Immature natural killer cell (primary cell): ENCODE data around the gene ROBO1. TPM values are rescaled to one million over a fixed set of nuclear protein-coding genes. Genes with fewer than 3 reads are reported as not detected.
"Not testable (repeated sequence)": the region's sequence is repeated elsewhere in the genome, so short reads cannot be mapped to it uniquely, and the experiment has no call there.

Experiments
- DNase-seq, 3 donors: peaks; one replicate each; pipeline ENCODE4 v3.0.0; 2022; ENCODE audit warnings: mixed read lengths in 1 of 3
- H3K27ac Mint-ChIP-seq, 6 donors: one replicate each; pipeline ENCODE4 v1.8.0; 2020; ENCODE audit warnings: mixed read lengths in 6 of 6, mild to moderate bottlenecking in 5 of 6, inconsistent platforms in 4 of 6, moderate library complexity in 3 of 6
- H3K27me3 Mint-ChIP-seq, 3 donors: one replicate each; pipeline ENCODE4 v1.8.0; 2020 to 2021; ENCODE audit warnings: low read depth in 3 of 3, mild to moderate bottlenecking in 3 of 3, mixed read lengths in 3 of 3, moderate library complexity in 3 of 3, inconsistent platforms in 1 of 3
- H3K36me3 Mint-ChIP-seq, 3 donors: one replicate each; pipeline ENCODE4 v1.8.0; 2020; ENCODE audit warnings: mixed read lengths in 3 of 3, inconsistent platforms in 2 of 3, mild to moderate bottlenecking in 2 of 3
- H3K4me1 Mint-ChIP-seq, 2 donors: one replicate each; pipeline ENCODE4 v1.8.0; 2020; ENCODE audit warnings: inconsistent platforms in 2 of 2, mild to moderate bottlenecking in 2 of 2, mixed read lengths in 2 of 2, moderate library complexity in 1 of 2
- H3K4me3 Mint-ChIP-seq, 5 donors: one replicate each; pipeline ENCODE4 v1.8.0; 2020; ENCODE audit warnings: mild to moderate bottlenecking in 5 of 5, mixed read lengths in 5 of 5, inconsistent platforms in 3 of 5, moderate library complexity in 3 of 5
- H3K9me3 Mint-ChIP-seq, 6 donors: one replicate each; pipeline ENCODE4 v1.8.0; 2020; ENCODE audit warnings: mild to moderate bottlenecking in 6 of 6, mixed read lengths in 6 of 6, inconsistent platforms in 4 of 6, moderate library complexity in 3 of 6
- polyA plus RNA-seq, 3 donors: library from polyadenylated mRNA; unstranded; fragments of 300-500 nt; fragmentation: Illumina TruSeq; gene quantifications; one replicate each; pipeline ENCODE4 v1.2.3, GENCODE V29; 2021

Gene ROBO1
- polyA plus RNA-seq, 3 donors from 2014 or later = 0.63 TPM; not detected in 2

DNA sequence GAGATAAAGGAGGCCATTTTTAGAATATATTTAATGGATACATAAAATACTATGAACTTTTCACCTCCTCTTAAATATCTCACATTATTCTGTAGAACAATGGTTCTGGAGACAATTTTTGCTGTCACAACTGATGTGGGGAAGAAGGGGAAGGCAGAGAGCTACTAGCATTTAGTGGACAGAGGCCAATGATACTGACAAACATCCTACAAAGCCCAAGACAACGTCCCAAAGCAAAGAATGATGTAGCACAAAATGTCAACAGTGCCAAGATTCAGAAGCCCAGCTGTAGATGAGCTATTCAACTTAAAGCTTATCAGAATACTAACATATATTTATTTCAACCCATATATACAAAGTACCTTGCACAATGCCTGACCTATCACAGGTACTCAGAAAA lies 1069.4 kb downstream of the ROBO1 start:
- no peak overlapping the region for H3K4me3 Mint-ChIP-seq
- peaks cover 2 to 10% (median 9%) of the 10 kb centered on the region in 6 donors for H3K9me3 Mint-ChIP-seq
- no peaks in the 10 kb centered on the region for H3K4me1 Mint-ChIP-seq
- peaks cover 0 to 2% (median 0%) of the 10 kb centered on the region in 3 donors for H3K27me3 Mint-ChIP-seq
- no peak for DNase-seq
- peaks cover 0 to 4% (median 0%) of the 10 kb centered on the region in 3 donors for H3K36me3 Mint-ChIP-seq
- H3K27ac Mint-ChIP-seq = no peak overlapping the region

- Mint-ChIP-seq H3K27ac (no peak overlapping the region), H3K9me3 (peaks cover 2 to 17% (median 7%) of the 10 kb centered on the region in 6 donors), H3K36me3 (peaks cover 0 to 4% (median 0%) of the 10 kb centered on the region in 3 donors), H3K4me1 (no peaks in the 10 kb centered on the region), H3K27me3 (peaks cover 0 to 2% (median 0%) of the 10 kb centered on the region in 3 donors), H3K4me3 (no peak overlapping the region)
- DNase-seq = no peak
Observed at GRCh38 chr3:78697426-78697825, 1070.4 kb downstream of the ROBO1 start.

DNA sequence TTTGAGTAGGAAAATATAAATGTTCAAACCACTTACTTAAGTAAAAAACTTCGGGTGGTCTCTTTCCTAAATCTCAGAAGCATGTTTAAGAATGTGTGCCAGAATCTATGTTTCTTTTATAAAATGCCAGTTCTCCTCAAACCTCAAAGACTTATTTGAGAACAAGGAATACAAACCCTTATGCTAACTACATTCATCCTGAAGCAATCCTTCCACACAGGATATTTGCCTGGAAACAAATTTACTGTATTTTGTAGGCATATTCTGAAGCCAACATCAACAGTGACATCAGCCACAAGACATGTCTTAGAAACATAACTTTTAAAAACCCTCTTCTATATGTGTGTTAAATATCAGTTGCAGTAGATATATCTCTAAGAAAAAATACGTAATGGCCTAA lies 1077.0 kb downstream of the ROBO1 start:
- H3K9me3 Mint-ChIP-seq = peaks cover 0 to 10% (median 1%) of the 10 kb centered on the region in 6 donors

GRCh38 chr3:78689378-78689777 lies 1078.4 kb downstream of the ROBO1 start:
- Mint-ChIP-seq H3K4me1 (no peaks in the 10 kb centered on the region), H3K27me3 (no peaks in the 10 kb centered on the region), H3K4me3 (no peak overlapping the region), H3K36me3 (no peaks in the 10 kb centered on the region), H3K27ac (no peak overlapping the region), H3K9me3 (peaks cover 0 to 15% (median 5%) of the 10 kb centered on the region in 6 donors)
- no peak for DNase-seq

More for the DNA sequence above, 1077.0 kb downstream of the ROBO1 start:
- no peaks in the 10 kb centered on the region for H3K27me3 Mint-ChIP-seq
- no peaks in the 10 kb centered on the region for H3K4me1 Mint-ChIP-seq
- DNase-seq = no peak
- H3K36me3 Mint-ChIP-seq = no peaks in the 10 kb centered on the region
- H3K4me3 Mint-ChIP-seq = no peak overlapping the region
- H3K27ac Mint-ChIP-seq = no peak overlapping the region

DNA sequence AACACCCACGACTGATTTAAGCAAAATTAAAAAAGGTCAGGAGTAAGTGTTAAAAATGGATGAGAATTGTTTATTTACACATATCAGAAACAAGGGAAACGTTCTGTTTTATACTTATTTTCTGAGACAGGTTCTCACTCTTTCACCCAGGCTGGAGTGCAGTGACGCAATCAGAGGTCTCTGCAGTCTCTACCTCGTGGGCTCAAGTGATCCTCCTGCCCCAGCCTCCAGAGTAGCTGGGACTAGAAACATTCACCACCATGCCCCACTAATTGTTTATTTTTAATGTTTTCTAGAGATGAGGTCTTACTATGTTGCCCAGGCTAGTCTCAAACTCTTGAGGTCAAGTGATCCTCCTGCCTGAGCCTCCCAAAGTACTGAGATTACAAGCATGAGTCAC lies 1080.3 kb downstream of the ROBO1 start:
- Mint-ChIP-seq H3K4me1 (no peaks in the 10 kb centered on the region), H3K9me3 (peaks cover 0 to 17% (median 5%) of the 10 kb centered on the region in 6 donors), H3K27ac (no peak overlapping the region), H3K27me3 (no peaks in the 10 kb centered on the region), H3K4me3 (no peak overlapping the region), H3K36me3 (no peaks in the 10 kb centered on the region)
- DNase-seq = no peak

DNA sequence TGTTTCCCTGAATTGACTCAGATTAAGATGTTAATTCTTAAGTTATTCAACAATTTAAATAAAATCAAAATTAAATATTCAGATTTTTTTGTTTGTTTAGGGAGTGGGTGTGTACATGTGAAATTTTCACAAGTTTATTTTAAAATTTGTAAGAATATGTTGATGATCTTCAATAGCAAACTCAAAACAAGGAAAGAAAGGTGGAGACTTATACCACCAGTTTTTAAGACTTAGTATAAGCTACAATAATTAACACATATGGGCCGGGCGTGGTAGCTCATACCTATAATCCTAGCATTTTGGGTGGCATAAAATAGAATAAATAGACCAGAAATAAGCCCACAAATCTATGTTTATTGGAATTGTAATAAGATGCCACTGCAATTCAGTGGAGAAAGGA lies 1084.5 kb downstream of the ROBO1 start:
- no peaks in the 10 kb centered on the region for H3K27me3 Mint-ChIP-seq
- peaks cover 0 to 16% (median 5%) of the 10 kb centered on the region in 6 donors for H3K9me3 Mint-ChIP-seq
- H3K4me3 Mint-ChIP-seq = no peak overlapping the region
- H3K4me1 Mint-ChIP-seq = no peaks in the 10 kb centered on the region
- no peak overlapping the region for H3K27ac Mint-ChIP-seq
- DNase-seq = no peak
- no peaks in the 10 kb centered on the region for H3K36me3 Mint-ChIP-seq

- H3K27me3 Mint-ChIP-seq, H3K27ac Mint-ChIP-seq, H3K4me3 Mint-ChIP-seq, H3K4me1 Mint-ChIP-seq, H3K36me3 Mint-ChIP-seq, DNase-seq: not testable (repeated sequence)
- peaks cover 0 to 16% (median 3%) of the 10 kb centered on the region in 6 donors for H3K9me3 Mint-ChIP-seq
Observed at GRCh38 chr3:78675119-78675805, 1092.5 kb downstream of the ROBO1 start.

- H3K4me1 Mint-ChIP-seq = no peaks in the 10 kb centered on the region
- no peak for DNase-seq
- H3K27me3 Mint-ChIP-seq = peaks cover 0 to 1% (median 0%) of the 10 kb centered on the region in 3 donors
- H3K9me3 Mint-ChIP-seq = peaks cover 0 to 24% (median 3%) of the 10 kb centered on the region in 6 donors
- no peak overlapping the region for H3K4me3 Mint-ChIP-seq
- no peaks in the 10 kb centered on the region for H3K36me3 Mint-ChIP-seq
- no peak overlapping the region for H3K27ac Mint-ChIP-seq
Observed at GRCh38 chr3:78670746-78671145, 1097.1 kb downstream of the ROBO1 start.

- DNase-seq = no peak
- Mint-ChIP-seq H3K36me3 (no peaks in the 10 kb centered on the region), H3K27ac (no peak overlapping the region), H3K4me1 (no peaks in the 10 kb centered on the region), H3K4me3 (no peak overlapping the region), H3K27me3 (peaks cover 0 to 1% (median 0%) of the 10 kb centered on the region in 3 donors), H3K9me3 (peaks cover 0 to 22% (median 3%) of the 10 kb centered on the region in 6 donors)
Observed at GRCh38 chr3:78670094-78670493, 1097.7 kb downstream of the ROBO1 start.

- no peak overlapping the region for H3K4me3 Mint-ChIP-seq
- H3K27ac Mint-ChIP-seq = no peak overlapping the region
- H3K36me3 Mint-ChIP-seq = no peaks in the 10 kb centered on the region
- H3K4me1 Mint-ChIP-seq = no peaks in the 10 kb centered on the region
- H3K27me3 Mint-ChIP-seq = peaks cover 0 to 1% (median 0%) of the 10 kb centered on the region in 3 donors
- peaks cover 0 to 14% (median 3%) of the 10 kb centered on the region in 6 donors for H3K9me3 Mint-ChIP-seq
- no peak for DNase-seq
Observed at GRCh38 chr3:78668302-78668701, 1099.5 kb downstream of the ROBO1 start.

GRCh38 chr3:78666470-78666800 lies 1101.4 kb downstream of the ROBO1 start:
- no peak overlapping the region for H3K4me3 Mint-ChIP-seq
- no peak for DNase-seq
- no peaks in the 10 kb centered on the region for H3K4me1 Mint-ChIP-seq
- H3K27me3 Mint-ChIP-seq = peaks cover 0 to 1% (median 0%) of the 10 kb centered on the region in 3 donors
- H3K36me3 Mint-ChIP-seq = no peaks in the 10 kb centered on the region
- no peak overlapping the region for H3K27ac Mint-ChIP-seq
- H3K9me3 Mint-ChIP-seq = peaks cover 0 to 10% (median 3%) of the 10 kb centered on the region in 6 donors

DNA sequence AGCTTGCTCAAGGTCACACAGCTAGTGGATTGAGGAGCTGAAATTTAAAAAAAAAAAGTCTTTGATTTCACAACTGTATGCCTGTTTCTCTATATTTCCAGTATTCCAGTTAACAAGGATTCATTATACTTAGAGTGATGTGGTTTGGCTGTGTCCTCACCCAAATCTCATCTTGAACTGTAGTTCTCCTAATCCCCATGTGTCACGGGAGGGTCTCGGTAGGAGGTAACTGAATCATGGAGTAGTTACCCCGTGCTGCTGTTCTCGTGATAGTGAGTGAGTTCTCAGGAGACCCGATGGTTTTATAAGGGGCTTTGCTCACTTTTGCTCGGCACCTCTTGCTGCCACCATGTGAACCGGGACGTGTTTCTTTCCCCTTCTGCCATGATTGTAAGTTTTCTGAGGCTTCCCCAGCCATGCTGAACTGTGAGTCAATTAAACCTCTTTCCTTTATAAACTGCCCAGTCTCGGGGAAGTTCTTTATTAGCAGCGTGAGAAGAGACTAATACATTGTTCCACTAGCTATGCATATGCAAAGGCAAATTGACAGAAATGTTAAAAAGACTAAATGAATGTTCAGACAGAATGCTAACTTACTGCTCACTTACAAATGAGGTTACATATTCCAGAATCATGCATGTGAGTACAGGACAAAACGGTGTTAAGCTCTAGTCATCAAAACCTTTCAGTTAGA lies 1101.9 kb downstream of the ROBO1 start:
- no peaks in the 10 kb centered on the region for H3K36me3 Mint-ChIP-seq
- DNase-seq = no peak
- H3K4me1 Mint-ChIP-seq = no peaks in the 10 kb centered on the region
- peaks cover 0 to 1% (median 0%) of the 10 kb centered on the region in 3 donors for H3K27me3 Mint-ChIP-seq
- H3K4me3 Mint-ChIP-seq = no peak overlapping the region
- no peak overlapping the region for H3K27ac Mint-ChIP-seq
- H3K9me3 Mint-ChIP-seq = peaks cover 0 to 10% (median 3%) of the 10 kb centered on the region in 6 donors

- Mint-ChIP-seq H3K4me1 (no peaks in the 10 kb centered on the region), H3K27ac (no peak overlapping the region), H3K9me3 (peaks cover 0 to 7% (median under 1%) of the 10 kb centered on the region in 6 donors), H3K36me3 (no peaks in the 10 kb centered on the region), H3K4me3 (no peak overlapping the region), H3K27me3 (peaks cover 0 to 1% (median 0%) of the 10 kb centered on the region in 3 donors)
- no peak for DNase-seq
Observed at GRCh38 chr3:78665101-78665500, 1102.7 kb downstream of the ROBO1 start.

DNA sequence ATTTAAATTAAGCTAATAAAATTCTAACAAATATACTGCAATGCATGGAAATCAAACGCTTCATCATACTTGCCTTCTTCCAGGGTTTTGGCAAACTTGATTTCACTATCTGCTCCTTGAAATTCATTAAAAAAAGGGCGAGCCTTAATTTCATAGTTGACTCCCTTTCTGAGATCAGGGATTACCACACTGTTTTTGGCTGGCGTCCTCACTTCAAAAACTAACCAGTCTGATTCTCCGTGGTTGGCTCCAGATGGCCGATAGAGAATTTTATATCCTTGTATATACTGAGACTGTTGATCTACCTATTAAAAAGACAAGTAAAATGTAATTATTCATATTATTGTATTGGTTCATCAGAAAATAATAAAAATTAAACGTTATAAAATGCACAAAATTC lies 1106.8 kb downstream of the ROBO1 start:
- no peak overlapping the region for H3K4me3 Mint-ChIP-seq
- H3K36me3 Mint-ChIP-seq = no peaks in the 10 kb centered on the region
- DNase-seq = no peak
- no peak overlapping the region for H3K27ac Mint-ChIP-seq
- H3K4me1 Mint-ChIP-seq = no peaks in the 10 kb centered on the region
- no peaks in the 10 kb centered on the region for H3K27me3 Mint-ChIP-seq
- H3K9me3 Mint-ChIP-seq = peaks cover 0 to 8% (median 0%) of the 10 kb centered on the region in 6 donors
